Liver (tissue), 9 donors: ENCODE data around the gene BARX2. TPM values are rescaled to one million over a fixed set of nuclear protein-coding genes. Genes with fewer than 3 reads are reported as not detected.

Experiments used
- DNase-seq: peaks from one replicate; pipeline ENCODE4 v3.0.0-alpha.2; 2017; ENCODE audit warnings: low spot score
- H3K27ac ChIP-seq, 2 donors: one replicate each; pipeline ENCODE4 v1.7.0; 2013; ENCODE audit warnings: inconsistent platforms in 2 of 2, low read length in 2 of 2, control low read depth in 1 of 2, low read depth in 1 of 2, mild to moderate bottlenecking in 1 of 2
- H3K27me3 ChIP-seq, 4 donors: one replicate each; pipeline versions ENCODE4 v1.6.1 to v1.7.0; 2013; ENCODE audit warnings: low read length in 3 of 4, inconsistent platforms in 1 of 4, mild to moderate bottlenecking in 1 of 4, moderate library complexity in 1 of 4; ENCODE audit not compliant: control insufficient read depth in 4 of 4, insufficient read depth in 4 of 4
- H3K36me3 ChIP-seq, 4 donors: one replicate each; pipeline versions ENCODE4 v1.6.1 to v1.7.0; 2013; ENCODE audit warnings: low read length in 3 of 4, mild to moderate bottlenecking in 3 of 4, low read depth in 1 of 4, moderate library complexity in 1 of 4; ENCODE audit not compliant: control insufficient read depth in 4 of 4, insufficient read depth in 3 of 4
- H3K4me1 ChIP-seq, 4 donors: one replicate each; pipeline versions ENCODE4 v1.6.1 to v1.7.0; 2013; ENCODE audit warnings: low read length in 3 of 4, mild to moderate bottlenecking in 3 of 4, moderate library complexity in 1 of 4; ENCODE audit not compliant: control insufficient read depth in 4 of 4, insufficient read depth in 4 of 4
- H3K4me3 ChIP-seq, 3 donors: one replicate each; pipeline versions ENCODE4 v1.6.1 to v1.7.0; 2013; ENCODE audit warnings: low read length in 3 of 3, control low read depth in 1 of 3, low read depth in 1 of 3, mild to moderate bottlenecking in 1 of 3
- H3K9ac ChIP-seq, 2 donors: one replicate each; pipeline ENCODE4 v1.7.0; 2013; ENCODE audit warnings: low read length in 2 of 2, mild to moderate bottlenecking in 2 of 2, moderate library complexity in 2 of 2, control low read depth in 1 of 2, low read depth in 1 of 2
- H3K9me3 ChIP-seq, 4 donors: one replicate each; pipeline versions ENCODE4 v1.6.1 to v1.7.0; 2013; ENCODE audit warnings: low read length in 3 of 4; ENCODE audit not compliant: control insufficient read depth in 4 of 4
- EGR1 ChIP-seq, 2 donors: IDR thresholded peaks; 2 replicates each; pipeline ENCODE4 v1.6.1; 2016 to 2018; ENCODE audit warnings: antibody characterized with exemption in 2 of 2, low read depth in 2 of 2
- FOXA1 ChIP-seq: IDR thresholded peaks from 2 replicates; pipeline ENCODE4 v1.6.1; 2016; ENCODE audit warnings: antibody characterized with exemption
- FOXA2 ChIP-seq: IDR thresholded peaks from 2 replicates; pipeline ENCODE4 v1.6.1; 2016; ENCODE audit warnings: antibody characterized with exemption
- GABPA ChIP-seq, 2 donors: IDR thresholded peaks in 1 of 2; conservative IDR thresholded peaks in 1 of 2; 2 replicates each; pipeline ENCODE4 v1.6.1; 2016; ENCODE audit warnings: antibody characterized with exemption in 2 of 2, mild to moderate bottlenecking in 1 of 2, moderate library complexity in 1 of 2
- HNF4A ChIP-seq, 2 donors: conservative IDR thresholded peaks; 2 replicates each; pipeline ENCODE4 v1.6.1; 2016; ENCODE audit warnings: antibody characterized with exemption in 2 of 2, mild to moderate bottlenecking in 2 of 2
- HNF4G ChIP-seq: IDR thresholded peaks from 2 replicates; pipeline ENCODE4 v1.6.1; 2016; ENCODE audit warnings: antibody characterized with exemption
- JUND ChIP-seq, 2 donors: IDR thresholded peaks; 2 replicates each; pipeline ENCODE4 v1.6.1; 2016; ENCODE audit warnings: antibody characterized with exemption in 2 of 2
- NR2F2 ChIP-seq: IDR thresholded peaks from 2 replicates; pipeline ENCODE4 v1.6.1; 2016; ENCODE audit warnings: antibody characterized with exemption
- RAD21 ChIP-seq, 2 donors: IDR thresholded peaks; 2 replicates each; pipeline ENCODE4 v1.6.1; 2016; ENCODE audit warnings: antibody characterized with exemption in 2 of 2, mild to moderate bottlenecking in 2 of 2
- RXRA ChIP-seq, 2 donors: IDR thresholded peaks; 2 replicates each; pipeline ENCODE4 v1.6.1; 2017 to 2018; ENCODE audit warnings: antibody characterized with exemption in 2 of 2, mild to moderate bottlenecking in 1 of 2
- WGBS: extraction: QIAGEN DNeasy Blood & Tissue Kit; methylation state at CpG from one replicate; pipeline ENCODE4 v1.1.7; 2013; 5-methylcytosine and 5-hydroxymethylcytosine counted together
- polyA plus RNA-seq, 2 donors: library from polyadenylated mRNA; stranded (reverse) in 1 of 2; unstranded in 1 of 2; fragments of 200-250 nt in 1 of 2; fragments of >200 nt in 1 of 2; fragmentation: Nextera tagmentation in 1 of 2; extraction: Ambion mirVana in 1 of 2; gene quantifications; one replicate each; pipeline versions ENCODE4 v1.2.1 to v1.2.3, GENCODE V29; 2013 to 2015
- total RNA-seq, 2 donors: library from RNA; depleted of rRNA; stranded (reverse); fragments of >200 nt; gene quantifications; one replicate each; pipeline ENCODE4 v1.2.3, GENCODE V29; 2014
- TF ChIP-seq, protein P1 (sequence below): IDR thresholded peaks from 2 replicates; pipeline ENCODE4 v1.6.1; 2016; ENCODE audit warnings: antibody characterized with exemption, mild to moderate bottlenecking
- TF ChIP-seq, protein P2 (sequence below): IDR thresholded peaks from 2 replicates; pipeline ENCODE4 v1.6.1; 2016; ENCODE audit warnings: antibody characterized with exemption
- TF ChIP-seq, protein P3 (sequence below): IDR thresholded peaks from 2 replicates; pipeline ENCODE4 v1.6.1; 2016; ENCODE audit warnings: antibody characterized with exemption
- TF ChIP-seq, protein P4 (sequence below): IDR thresholded peaks from 2 replicates; pipeline ENCODE4 v1.6.1; 2016; ENCODE audit warnings: antibody characterized with exemption
- donor health status: healthy.
- donor health status: healthy.
- donor health status: healthy.
- donor health status: healthy.
- donor health status: healthy.

BARX2 gene
- total and polyA plus RNA-seq, 4 donors, result not detected

DNA sequence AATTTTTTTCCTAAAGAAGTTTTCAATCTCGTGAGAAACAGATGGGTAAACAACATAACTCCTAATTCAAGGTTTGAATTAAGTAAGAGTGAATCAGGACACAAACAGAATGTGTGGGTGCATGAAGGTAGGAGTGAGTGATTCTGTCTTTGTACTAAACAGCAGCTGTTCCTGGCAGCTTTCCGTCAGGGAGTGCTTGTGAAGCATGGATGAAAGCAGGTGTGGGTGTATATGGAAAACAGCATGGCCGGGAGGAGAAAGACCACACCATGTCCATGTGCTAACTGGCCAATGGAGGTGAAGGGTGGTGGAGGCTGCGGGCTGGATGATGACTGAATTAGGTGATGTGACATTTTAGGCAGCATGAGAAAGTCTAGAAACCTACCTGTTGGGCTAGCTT, 49.6 kb downstream of the BARX2 start:
- 72% methylated on average over 4 of the region's 4 CpGs for WGBS
- H3K27me3 ChIP-seq, result no peaks in the 10 kb centered on the region

DNA sequence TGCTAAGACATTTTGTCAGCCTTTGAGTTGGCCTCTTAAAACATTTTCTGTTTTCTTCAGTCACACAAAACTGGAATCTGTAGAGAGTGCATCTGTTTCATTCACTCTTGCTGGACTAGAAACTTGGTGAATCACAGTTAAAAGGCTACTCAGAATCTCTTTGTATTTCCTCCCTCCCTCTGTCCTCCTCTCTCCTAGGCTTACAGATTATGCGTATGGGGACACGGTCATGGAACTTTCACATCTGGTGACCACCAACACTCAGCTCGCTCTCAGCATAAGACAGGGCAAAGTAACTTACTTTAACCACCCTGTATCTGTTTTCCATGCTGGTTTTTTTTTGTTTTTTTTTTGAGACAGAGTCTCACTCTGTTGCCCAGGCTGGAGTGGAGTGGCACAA, 50.4 kb downstream of the BARX2 start:
- no peaks in the 10 kb centered on the region for H3K27me3 ChIP-seq
- 94% methylated on average over 3 of the region's 3 CpGs for WGBS
- H3K9ac ChIP-seq, result no peak overlapping the region
- H3K27ac ChIP-seq, result no peak overlapping the region
- H3K9me3 ChIP-seq, result peaks cover 0 to 1% (median 0%) of the 10 kb centered on the region in 4 donors
- no peaks in the 10 kb centered on the region for H3K36me3 ChIP-seq
- DNase-seq, result no peak
- H3K4me3 ChIP-seq, result no peak overlapping the region
- H3K4me1 ChIP-seq, result peaks cover 0 to 7% (median 4%) of the 10 kb centered on the region in 4 donors
- TF ChIP-seq JUND (IDR thresholded peaks at IDR 0.05) (no peak), FOXA2 (no peak), NR2F2 (no peak), EGR1 (IDR thresholded peaks at IDR 0.05; ENCODE audit: low read depth in 2 of 2) (no peak), GABPA (IDR thresholded peaks at IDR 0.05 in 1 of 2, conservative IDR thresholded peaks at IDR 0.05 in 1 of 2) (no peak), HNF4A (conservative IDR thresholded peaks at IDR 0.05) (no peak), RAD21 (IDR thresholded peaks at IDR 0.05) (no peak), FOXA1 (no peak), RXRA (IDR thresholded peaks at IDR 0.05) (no peak), HNF4G (no peak)
- TF ChIP-seq, protein P1, sequence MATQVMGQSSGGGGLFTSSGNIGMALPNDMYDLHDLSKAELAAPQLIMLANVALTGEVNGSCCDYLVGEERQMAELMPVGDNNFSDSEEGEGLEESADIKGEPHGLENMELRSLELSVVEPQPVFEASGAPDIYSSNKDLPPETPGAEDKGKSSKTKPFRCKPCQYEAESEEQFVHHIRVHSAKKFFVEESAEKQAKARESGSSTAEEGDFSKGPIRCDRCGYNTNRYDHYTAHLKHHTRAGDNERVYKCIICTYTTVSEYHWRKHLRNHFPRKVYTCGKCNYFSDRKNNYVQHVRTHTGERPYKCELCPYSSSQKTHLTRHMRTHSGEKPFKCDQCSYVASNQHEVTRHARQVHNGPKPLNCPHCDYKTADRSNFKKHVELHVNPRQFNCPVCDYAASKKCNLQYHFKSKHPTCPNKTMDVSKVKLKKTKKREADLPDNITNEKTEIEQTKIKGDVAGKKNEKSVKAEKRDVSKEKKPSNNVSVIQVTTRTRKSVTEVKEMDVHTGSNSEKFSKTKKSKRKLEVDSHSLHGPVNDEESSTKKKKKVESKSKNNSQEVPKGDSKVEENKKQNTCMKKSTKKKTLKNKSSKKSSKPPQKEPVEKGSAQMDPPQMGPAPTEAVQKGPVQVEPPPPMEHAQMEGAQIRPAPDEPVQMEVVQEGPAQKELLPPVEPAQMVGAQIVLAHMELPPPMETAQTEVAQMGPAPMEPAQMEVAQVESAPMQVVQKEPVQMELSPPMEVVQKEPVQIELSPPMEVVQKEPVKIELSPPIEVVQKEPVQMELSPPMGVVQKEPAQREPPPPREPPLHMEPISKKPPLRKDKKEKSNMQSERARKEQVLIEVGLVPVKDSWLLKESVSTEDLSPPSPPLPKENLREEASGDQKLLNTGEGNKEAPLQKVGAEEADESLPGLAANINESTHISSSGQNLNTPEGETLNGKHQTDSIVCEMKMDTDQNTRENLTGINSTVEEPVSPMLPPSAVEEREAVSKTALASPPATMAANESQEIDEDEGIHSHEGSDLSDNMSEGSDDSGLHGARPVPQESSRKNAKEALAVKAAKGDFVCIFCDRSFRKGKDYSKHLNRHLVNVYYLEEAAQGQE, result no peak
- TF ChIP-seq, protein P2, sequence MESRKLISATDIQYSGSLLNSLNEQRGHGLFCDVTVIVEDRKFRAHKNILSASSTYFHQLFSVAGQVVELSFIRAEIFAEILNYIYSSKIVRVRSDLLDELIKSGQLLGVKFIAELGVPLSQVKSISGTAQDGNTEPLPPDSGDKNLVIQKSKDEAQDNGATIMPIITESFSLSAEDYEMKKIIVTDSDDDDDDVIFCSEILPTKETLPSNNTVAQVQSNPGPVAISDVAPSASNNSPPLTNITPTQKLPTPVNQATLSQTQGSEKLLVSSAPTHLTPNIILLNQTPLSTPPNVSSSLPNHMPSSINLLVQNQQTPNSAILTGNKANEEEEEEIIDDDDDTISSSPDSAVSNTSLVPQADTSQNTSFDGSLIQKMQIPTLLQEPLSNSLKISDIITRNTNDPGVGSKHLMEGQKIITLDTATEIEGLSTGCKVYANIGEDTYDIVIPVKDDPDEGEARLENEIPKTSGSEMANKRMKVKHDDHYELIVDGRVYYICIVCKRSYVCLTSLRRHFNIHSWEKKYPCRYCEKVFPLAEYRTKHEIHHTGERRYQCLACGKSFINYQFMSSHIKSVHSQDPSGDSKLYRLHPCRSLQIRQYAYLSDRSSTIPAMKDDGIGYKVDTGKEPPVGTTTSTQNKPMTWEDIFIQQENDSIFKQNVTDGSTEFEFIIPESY, result no peak
- TF ChIP-seq, protein P3, sequence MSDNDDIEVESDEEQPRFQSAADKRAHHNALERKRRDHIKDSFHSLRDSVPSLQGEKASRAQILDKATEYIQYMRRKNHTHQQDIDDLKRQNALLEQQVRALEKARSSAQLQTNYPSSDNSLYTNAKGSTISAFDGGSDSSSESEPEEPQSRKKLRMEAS, result no peak

More for the DNA sequence above, 49.6 kb downstream of the BARX2 start:
- no peak overlapping the region for H3K27ac ChIP-seq
- H3K9ac ChIP-seq, result no peak overlapping the region
- no peaks in the 10 kb centered on the region for H3K9me3 ChIP-seq
- H3K4me1 ChIP-seq, result peaks cover 0 to 7% (median 4%) of the 10 kb centered on the region in 4 donors
- no peak overlapping the region for H3K4me3 ChIP-seq
- DNase-seq, result no peak
- TF ChIP-seq, protein P4, sequence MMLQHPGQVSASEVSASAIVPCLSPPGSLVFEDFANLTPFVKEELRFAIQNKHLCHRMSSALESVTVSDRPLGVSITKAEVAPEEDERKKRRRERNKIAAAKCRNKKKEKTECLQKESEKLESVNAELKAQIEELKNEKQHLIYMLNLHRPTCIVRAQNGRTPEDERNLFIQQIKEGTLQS, result no peak
- TF ChIP-seq HNF4G, result no peak
- no peak for TF ChIP-seq RAD21 (IDR thresholded peaks at IDR 0.05)
- no peak for TF ChIP-seq RXRA (IDR thresholded peaks at IDR 0.05)
- no peak for TF ChIP-seq FOXA2
- TF ChIP-seq JUND (IDR thresholded peaks at IDR 0.05), result no peak
- TF ChIP-seq, protein P2, result no peak
- no peak for TF ChIP-seq FOXA1
- TF ChIP-seq, protein P3, result no peak
- no peak for TF ChIP-seq NR2F2
- TF ChIP-seq, protein P1, result no peak
- H3K36me3 ChIP-seq, result no peaks in the 10 kb centered on the region
